HEK293T (cell line): Measurements from ENCODE around the gene HSPBAP1.

Source experiments
- ARNT ChIP-seq: fragments of 450-650 bp; IDR thresholded peaks from 2 replicates; pipeline ENCODE4 v1.6.1; 2017; ENCODE audit warnings: mild to moderate bottlenecking
- BHLHE40 ChIP-seq: fragments of 450-650 bp; IDR thresholded peaks from 2 replicates; pipeline ENCODE4 v1.6.1; 2016; ENCODE audit warnings: mild to moderate bottlenecking, moderate library complexity, borderline replicate concordance
- FOXA1 ChIP-seq: fragments of 450-650 bp; IDR thresholded peaks from 2 replicates; pipeline ENCODE4 v1.6.1; 2016; ENCODE audit warnings: mild to moderate bottlenecking
- FOXM1 ChIP-seq: fragments of 450-650 bp; IDR thresholded peaks from 2 replicates; pipeline ENCODE4 v1.6.1; 2017; ENCODE audit warnings: mild to moderate bottlenecking, borderline replicate concordance
- HDGF ChIP-seq: fragments of 450-650 bp; IDR thresholded peaks from 2 replicates; pipeline ENCODE4 v1.6.1; 2017; ENCODE audit warnings: antibody characterized with exemption, borderline replicate concordance
- L3MBTL2 ChIP-seq: fragments of 450-650 bp; conservative IDR thresholded peaks from 2 replicates; pipeline ENCODE4 v1.6.1; 2016; ENCODE audit warnings: mild to moderate bottlenecking
- SP1 ChIP-seq: fragments of 450-650 bp; IDR thresholded peaks from 2 replicates; pipeline ENCODE4 v1.6.1; 2017
- ZNF384 ChIP-seq: fragments of 450-650 bp; IDR thresholded peaks from 2 replicates; pipeline ENCODE4 v1.6.1; 2016

- TF ChIP-seq HDGF, result no peak
- TF ChIP-seq ARNT, result no peak
- TF ChIP-seq FOXM1, result no peak
- TF ChIP-seq ZNF384, result no peak
- TF ChIP-seq L3MBTL2, result no peak
- no peak for TF ChIP-seq BHLHE40
- no peak for TF ChIP-seq FOXA1
- TF ChIP-seq SP1, result no peak
Measured at GRCh38 chr3:122776675-122777468, 16.8 kb downstream of the HSPBAP1 start.
